Osteoblast (primary cell): Measurements from ENCODE around the gene SETD1A. TPM values are rescaled to one million over a fixed set of nuclear protein-coding genes. Genes with fewer than 3 reads are reported as not detected.

ENCODE experiments used
- DNase-seq: peaks from one replicate; pipeline ENCODE4 v3.0.0; 2011; ENCODE audit warnings: low spot score, mixed read lengths; ENCODE audit not compliant: insufficient read length; ENCODE audit errors: missing footprints
- H2AFZ ChIP-seq: 2 replicates; pipeline ENCODE4 v1.6.0; 2011; ENCODE audit warnings: mild to moderate bottlenecking, low read length
- H3K27ac ChIP-seq: 2 replicates; pipeline ENCODE4 v1.5.1; 2011; ENCODE audit warnings: mild to moderate bottlenecking, low read depth, low read length, moderate library complexity
- H3K27me3 ChIP-seq: 2 replicates; pipeline ENCODE4 v1.6.0; 2012; ENCODE audit warnings: mild to moderate bottlenecking, control low read depth, inconsistent platforms, low read length, moderate library complexity; ENCODE audit not compliant: insufficient read depth
- H3K36me3 ChIP-seq: 2 replicates; pipeline ENCODE4 v1.5.1; 2011; ENCODE audit warnings: mild to moderate bottlenecking, low read length, control low read depth, moderate library complexity; ENCODE audit not compliant: insufficient read depth
- H3K4me1 ChIP-seq: 2 replicates; pipeline ENCODE4 v1.5.1; 2011; ENCODE audit warnings: mild to moderate bottlenecking, low read length, control low read depth, moderate library complexity; ENCODE audit not compliant: insufficient read depth
- H3K4me2 ChIP-seq: 2 replicates; pipeline ENCODE4 v1.6.0; 2011; ENCODE audit warnings: mild to moderate bottlenecking, low read length; ENCODE audit not compliant: insufficient read depth
- H3K4me3 ChIP-seq: fragments of 200-600 bp; sonication (generic); 3 replicates; pipeline ENCODE4 v1.5.1; 2012; ENCODE audit warnings: mild to moderate bottlenecking, low read length, inconsistent platforms; ENCODE audit not compliant: insufficient read depth
- H3K79me2 ChIP-seq: 2 replicates; pipeline ENCODE4 v1.6.0; 2012; ENCODE audit warnings: mild to moderate bottlenecking, low read length, control low read depth, inconsistent platforms; ENCODE audit not compliant: insufficient read depth
- H3K9me3 ChIP-seq: 2 replicates; pipeline ENCODE4 v1.5.1; 2011; ENCODE audit warnings: low read depth, low read length, control low read depth
- H4K20me1 ChIP-seq: 2 replicates; pipeline ENCODE4 v1.6.0; 2012; ENCODE audit warnings: mild to moderate bottlenecking, low read length, control low read depth; ENCODE audit not compliant: insufficient read depth
- CTCF ChIP-seq: IDR thresholded peaks from 2 replicates; pipeline ENCODE4 v1.5.1; 2011; ENCODE audit warnings: mild to moderate bottlenecking, low read depth, low read length, moderate library complexity; ENCODE audit errors: extremely low read depth
- total RNA-seq: library from RNA; depleted of rRNA; stranded (reverse); fragments of >200 nt; gene quantifications from 2 replicates; pipeline ENCODE4 v1.2.3, GENCODE V29; 2012

Gene SETD1A
- total RNA-seq, 1 donor = 2.2 TPM

DNA sequence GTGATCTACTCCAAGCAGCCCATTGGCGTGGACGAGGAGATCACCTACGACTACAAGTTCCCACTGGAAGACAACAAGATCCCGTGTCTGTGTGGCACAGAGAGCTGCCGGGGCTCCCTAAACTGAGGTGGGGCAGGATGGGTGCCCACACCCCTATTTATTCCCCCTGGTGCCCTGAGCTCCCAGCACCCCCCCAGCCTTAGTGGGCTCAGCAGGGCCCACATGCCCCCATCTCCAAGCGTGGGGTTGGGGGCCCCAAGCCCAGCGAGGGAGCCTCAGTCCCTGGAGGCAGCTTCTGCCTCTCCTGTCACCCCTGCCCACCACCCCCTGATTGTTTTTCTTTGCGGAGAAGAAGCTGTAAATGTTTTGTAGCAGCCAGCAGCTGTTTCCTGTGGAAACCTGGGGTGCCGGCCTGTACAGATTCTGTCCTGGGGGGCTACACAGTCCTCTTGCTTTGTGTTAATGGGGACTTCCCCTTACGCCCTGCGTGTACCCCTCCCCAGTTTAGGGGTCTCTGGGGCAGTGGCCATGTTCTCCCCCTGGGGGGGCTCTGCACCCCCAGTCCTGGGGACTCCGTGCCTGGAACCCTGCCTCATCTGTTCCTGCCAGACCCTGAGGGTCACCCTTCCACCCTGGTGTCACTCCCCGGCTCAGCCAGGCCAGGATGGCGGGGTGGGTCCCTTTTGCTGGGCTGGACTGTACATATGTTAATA is 26.5 kb downstream of the SETD1A start:
- no peak overlapping the region for H3K4me2 ChIP-seq

GRCh38 chr16:30984669-30985400 is 27.3 kb downstream of the SETD1A start, which contains the start of gene HSD3B7:
Gene HSD3B7 (plus strand): TSS chr16:30985207. CDS start chr16:30985659, 452 bp downstream.
- TF ChIP-seq CTCF = peak; percentile 83
- Histone ChIP-seq H3K9me3 (no peaks in the 10 kb centered on the region), H3K79me2 (no peaks in the 10 kb centered on the region), H4K20me1 (no peaks in the 10 kb centered on the region), H3K27me3 (no peaks in the 10 kb centered on the region), H3K4me2 (peak within 1 kb of the TSS; percentile 84), H3K36me3 (peaks cover 23% of the 10 kb centered on the region), H3K4me3 (peak within 1 kb of the TSS; percentile 70), H2AFZ (peak within 1 kb of the TSS; percentile 9), H3K4me1 (peaks cover 14% of the 10 kb centered on the region), H3K27ac (peak within 1 kb of the TSS; percentile 45)
- DNase-seq = peak; percentile 100

More for the DNA sequence above, 26.5 kb downstream of the SETD1A start:
- Histone ChIP-seq H3K9me3 (no peaks in the 10 kb centered on the region), H3K27me3 (no peaks in the 10 kb centered on the region), H3K36me3 (peaks cover 23% of the 10 kb centered on the region), H3K4me3 (no peak overlapping the region), H4K20me1 (no peaks in the 10 kb centered on the region), H2AFZ (no peak overlapping the region), H3K27ac (no peak overlapping the region), H3K79me2 (no peaks in the 10 kb centered on the region), H3K4me1 (peaks cover 14% of the 10 kb centered on the region)
- DNase-seq = no peak
- no peak for TF ChIP-seq CTCF

GRCh38 chr16:30985401-30986128 is 28.0 kb downstream of the SETD1A start:
- no peaks in the 10 kb centered on the region for H3K79me2 ChIP-seq
- no peaks in the 10 kb centered on the region for H3K9me3 ChIP-seq
- TF ChIP-seq CTCF = no peak
- peak overlapping the region; percentile 45 for H3K27ac ChIP-seq
- no peaks in the 10 kb centered on the region for H4K20me1 ChIP-seq
- no peak for DNase-seq
- H2AFZ ChIP-seq = peak overlapping the region; percentile 9
- peak overlapping the region; percentile 84 for H3K4me2 ChIP-seq
- H3K4me1 ChIP-seq = peaks cover 14% of the 10 kb centered on the region
- no peaks in the 10 kb centered on the region for H3K27me3 ChIP-seq
- H3K4me3 ChIP-seq = peak overlapping the region; percentile 70
- peaks cover 18% of the 10 kb centered on the region for H3K36me3 ChIP-seq
